ENCODE measurements around the gene CIB4.

DNA sequence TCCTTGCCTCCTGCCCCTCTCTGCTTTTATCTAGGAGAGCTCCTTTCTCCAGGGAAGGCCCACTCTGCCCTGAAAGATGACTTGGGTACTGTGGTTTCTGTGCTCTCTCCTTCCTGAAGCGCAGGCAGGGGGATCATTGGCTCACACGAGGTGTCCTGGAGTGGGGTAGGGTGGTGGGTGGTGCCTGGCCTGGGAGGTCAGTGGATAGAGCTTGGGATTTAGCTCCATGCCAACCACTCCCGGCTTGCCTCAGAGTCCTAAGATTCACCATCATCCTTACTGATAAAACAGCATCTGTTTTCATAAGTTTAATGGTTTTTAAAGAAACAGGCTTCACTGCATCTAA, 63.1 kb downstream of the CIB4 start:
- TF ChIP-seq, protein P1, sequence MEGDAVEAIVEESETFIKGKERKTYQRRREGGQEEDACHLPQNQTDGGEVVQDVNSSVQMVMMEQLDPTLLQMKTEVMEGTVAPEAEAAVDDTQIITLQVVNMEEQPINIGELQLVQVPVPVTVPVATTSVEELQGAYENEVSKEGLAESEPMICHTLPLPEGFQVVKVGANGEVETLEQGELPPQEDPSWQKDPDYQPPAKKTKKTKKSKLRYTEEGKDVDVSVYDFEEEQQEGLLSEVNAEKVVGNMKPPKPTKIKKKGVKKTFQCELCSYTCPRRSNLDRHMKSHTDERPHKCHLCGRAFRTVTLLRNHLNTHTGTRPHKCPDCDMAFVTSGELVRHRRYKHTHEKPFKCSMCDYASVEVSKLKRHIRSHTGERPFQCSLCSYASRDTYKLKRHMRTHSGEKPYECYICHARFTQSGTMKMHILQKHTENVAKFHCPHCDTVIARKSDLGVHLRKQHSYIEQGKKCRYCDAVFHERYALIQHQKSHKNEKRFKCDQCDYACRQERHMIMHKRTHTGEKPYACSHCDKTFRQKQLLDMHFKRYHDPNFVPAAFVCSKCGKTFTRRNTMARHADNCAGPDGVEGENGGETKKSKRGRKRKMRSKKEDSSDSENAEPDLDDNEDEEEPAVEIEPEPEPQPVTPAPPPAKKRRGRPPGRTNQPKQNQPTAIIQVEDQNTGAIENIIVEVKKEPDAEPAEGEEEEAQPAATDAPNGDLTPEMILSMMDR (conservative IDR thresholded peaks at IDR 0.05; ENCODE audit: low read depth, low read length): no peak
- no peak for TF ChIP-seq EZH2 (IDR thresholded peaks at IDR 0.05; ENCODE audit: borderline replicate concordance, low read depth, low read length, poor library complexity, severe bottlenecking)
